HG03575 (cell line): ENCODE results near the gene MTERF4.

Experiments used
- ATAC-seq: cut with Tn5 transposase; IDR thresholded peaks from one replicate; pipeline ENCODE4 v1.9.1; 2021; ENCODE audit not compliant: unreplicated experiment, insufficient number of reproducible peaks, low FRiP score; ENCODE audit errors: extremely low read depth

Gene MTERF4

GRCh38 chr2:241135737-241136136 is 33.6 kb upstream of the MTERF4 start:
- ATAC-seq = no peak

GRCh38 chr2:241134711-241135110 is 32.6 kb upstream of the MTERF4 start:
- ATAC-seq = no peak

- no peak for ATAC-seq
These were observed 31.3 kb upstream of the MTERF4 start for GRCh38 chr2:241133436-241133820.

DNA sequence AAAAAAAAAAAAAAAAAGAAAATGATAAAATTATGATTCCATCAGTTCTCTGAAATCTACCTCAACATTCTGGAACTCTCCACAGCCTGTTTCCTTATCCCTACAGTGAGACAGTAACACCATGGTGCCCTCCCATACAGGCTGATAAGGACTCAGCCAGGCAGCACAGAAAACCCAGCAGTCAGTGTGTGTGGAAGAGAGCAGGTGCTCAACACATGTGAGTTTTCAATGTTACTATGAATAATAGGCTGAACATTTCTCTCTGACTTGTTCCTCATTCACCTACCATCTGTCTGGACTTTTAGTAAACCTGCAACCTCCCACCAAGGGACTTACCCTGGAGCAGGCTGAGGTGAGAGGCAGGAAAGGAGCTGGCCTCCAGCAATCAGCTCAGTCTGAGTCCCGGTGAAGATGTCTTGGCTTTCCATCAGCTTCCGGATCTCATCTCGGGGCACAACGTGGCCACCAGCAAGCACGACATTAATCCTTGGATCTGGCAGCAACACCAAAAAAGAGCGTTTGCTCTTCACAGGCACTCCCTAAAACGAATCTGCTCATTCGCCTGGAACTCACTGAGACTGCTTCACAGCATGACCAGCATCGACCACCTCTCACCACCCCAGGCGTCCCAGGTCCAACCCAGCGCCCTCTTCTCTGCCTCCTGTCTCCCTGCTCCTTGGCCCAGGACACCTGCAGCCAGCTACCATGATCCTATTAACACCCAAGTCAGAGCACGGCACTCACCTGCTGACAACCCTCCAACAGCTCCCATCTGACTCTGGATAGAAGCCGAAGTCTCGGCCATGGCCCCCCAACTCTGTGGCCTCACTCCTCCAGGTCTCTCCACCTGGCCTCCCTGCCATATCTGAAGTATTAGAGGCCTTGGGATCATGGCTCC is 30.7 kb upstream of the MTERF4 start:
- ATAC-seq = no peak

- no peak for ATAC-seq
These were observed 29.4 kb upstream of the MTERF4 start for GRCh38 chr2:241131531-241131930.

- no peak for ATAC-seq
These were observed 28.2 kb upstream of the MTERF4 start for GRCh38 chr2:241130316-241130715.

GRCh38 chr2:241129086-241129871 is 27.2 kb upstream of the MTERF4 start:
- ATAC-seq = no peak

GRCh38 chr2:241128266-241128665 is 26.2 kb upstream of the MTERF4 start:
- ATAC-seq = no peak

GRCh38 chr2:241126771-241127202 is 24.7 kb upstream of the MTERF4 start:
- ATAC-seq = no peak

GRCh38 chr2:241126201-241126611 is 24.1 kb upstream of the MTERF4 start:
- no peak for ATAC-seq

GRCh38 chr2:241125626-241126025 is 23.5 kb upstream of the MTERF4 start:
- ATAC-seq = no peak

- no peak for ATAC-seq
These were observed 21.9 kb upstream of the MTERF4 start for GRCh38 chr2:241123816-241124536.

DNA sequence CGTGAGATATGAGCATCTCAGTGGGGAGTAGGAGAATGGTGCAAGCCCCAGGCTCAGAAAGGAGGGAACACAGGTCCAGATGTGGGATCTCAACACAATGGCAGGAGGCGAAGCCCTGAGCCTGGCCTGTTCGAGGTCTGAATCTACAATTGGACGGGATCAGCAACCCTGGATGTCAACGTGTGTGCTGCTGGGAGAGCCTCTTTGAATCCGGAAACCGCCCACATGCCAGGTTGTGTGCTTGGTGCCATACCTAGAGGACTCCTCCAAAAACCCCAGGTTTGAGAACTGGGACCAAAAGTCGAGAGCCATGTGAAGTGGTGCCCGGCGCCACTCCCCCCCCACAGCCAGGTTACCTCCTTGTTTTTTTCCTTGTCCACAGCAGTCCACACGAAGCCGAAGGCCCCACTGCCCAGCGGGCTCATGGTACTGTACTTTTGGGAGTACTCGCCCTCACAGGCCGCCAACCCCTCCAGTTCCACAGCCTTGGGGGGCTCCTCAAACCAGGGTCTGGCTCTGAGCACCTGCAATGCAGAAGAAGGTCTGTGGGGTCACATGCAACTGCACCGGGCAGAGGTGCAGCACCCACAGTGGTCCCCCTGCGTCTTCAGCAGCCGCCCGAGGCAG is 20.4 kb upstream of the MTERF4 start:
- no peak for ATAC-seq

GRCh38 chr2:241121008-241121407 is 18.9 kb upstream of the MTERF4 start:
- ATAC-seq = no peak

- ATAC-seq = no peak
These were observed 18.4 kb upstream of the MTERF4 start for GRCh38 chr2:241120440-241120839.

DNA sequence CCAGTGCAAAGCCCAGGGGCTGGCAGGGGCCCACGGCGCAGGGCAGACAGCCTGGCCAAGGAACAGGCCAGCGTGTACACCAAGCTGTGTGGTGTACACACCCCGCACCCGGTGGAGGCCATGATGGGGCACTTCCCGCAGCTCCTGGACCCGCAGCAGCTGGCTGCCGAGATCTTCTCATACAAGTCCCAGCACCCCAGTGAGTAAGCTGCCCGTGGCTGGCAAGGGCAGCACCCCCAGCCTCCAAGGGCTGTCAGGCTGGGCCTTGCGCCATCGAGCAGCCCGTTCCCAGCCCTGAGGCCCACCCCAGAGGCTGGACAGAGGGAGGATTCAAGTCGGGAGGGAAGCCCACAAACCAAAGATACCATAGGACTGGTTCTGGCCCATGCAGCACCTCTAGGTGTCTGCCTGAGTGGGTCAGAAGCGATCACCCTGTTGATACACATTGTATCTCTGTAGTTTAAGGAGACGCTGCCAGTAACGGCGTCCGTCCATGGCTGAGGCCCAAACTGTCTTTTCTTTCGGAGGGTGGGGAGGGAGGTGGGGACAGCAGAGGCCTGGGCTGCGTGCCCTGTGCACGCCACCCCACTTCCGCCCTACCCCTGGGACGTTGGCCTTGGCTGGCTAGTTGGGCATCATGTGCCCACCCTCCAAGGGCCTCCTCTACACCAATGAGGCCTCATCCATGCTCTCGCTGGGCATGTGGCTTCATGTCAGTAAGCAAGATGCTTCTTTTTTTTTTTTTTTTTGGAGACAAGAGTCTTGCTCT is 16.8 kb upstream of the MTERF4 start:
- ATAC-seq = no peak

- no peak for ATAC-seq
These were observed 14.8 kb upstream of the MTERF4 start for GRCh38 chr2:241116606-241117560.
